CD4-positive, CD25-positive, alpha-beta regulatory T cell (primary cell): ENCODE results near the gene L2HGDH. TPM values are rescaled to one million over a fixed set of nuclear protein-coding genes. Genes with fewer than 3 reads are reported as not detected.

ENCODE experiments used
- ATAC-seq, 2 donors: fragments of 150-1000 bp; cut with Tn5 transposase; one replicate each; pipeline ENCODE4 v1.10.0; 2021; ENCODE audit warnings: low read depth in 2 of 2, moderate number of reproducible peaks in 2 of 2, moderate library complexity in 1 of 2
- DNase-seq, 3 donors: peaks; one replicate each; pipeline versions ENCODE4 v3.0.0 to v3.0.0-alpha.2; 2012 to 2022; ENCODE audit warnings: mixed read lengths in 1 of 3
- H3K27ac ChIP-seq: one replicate; pipeline ENCODE4 v1.7.0; 2013; ENCODE audit warnings: mild to moderate bottlenecking, low read length; ENCODE audit not compliant: insufficient read depth, poor library complexity, severe bottlenecking
- H3K27me3 ChIP-seq: one replicate; pipeline ENCODE4 v1.7.0; 2013; ENCODE audit warnings: low read length; ENCODE audit not compliant: control insufficient read depth, insufficient read depth
- H3K36me3 ChIP-seq: one replicate; pipeline ENCODE4 v1.7.0; 2013; ENCODE audit warnings: mild to moderate bottlenecking, low read length, moderate library complexity; ENCODE audit not compliant: control insufficient read depth, insufficient read depth
- H3K4me1 ChIP-seq: 2 replicates; pipeline ENCODE4 v1.7.0; 2013; ENCODE audit warnings: mild to moderate bottlenecking, low read length; ENCODE audit not compliant: insufficient read depth, control insufficient read depth, poor library complexity, severe bottlenecking
- H3K4me3 ChIP-seq: one replicate; pipeline ENCODE4 v1.7.0; 2013; ENCODE audit warnings: low read depth, mild to moderate bottlenecking, low read length, moderate library complexity
- H3K9me3 ChIP-seq, 2 experiments: 1 replicate in 1 of 2; 2 replicates in 1 of 2; pipeline ENCODE4 v1.7.0; 2013; ENCODE audit warnings: low read length in 2 of 2, mild to moderate bottlenecking in 1 of 2, moderate library complexity in 1 of 2; ENCODE audit not compliant: control insufficient read depth in 2 of 2
- H3K27ac Mint-ChIP-seq, 3 donors: one replicate each; pipeline ENCODE4 v1.8.0; 2020 to 2022; ENCODE audit warnings: mild to moderate bottlenecking in 3 of 3, mixed read lengths in 3 of 3, moderate library complexity in 2 of 3
- H3K27me3 Mint-ChIP-seq: one replicate; pipeline ENCODE4 v1.8.0; 2022; ENCODE audit warnings: mild to moderate bottlenecking, mixed read lengths
- H3K36me3 Mint-ChIP-seq: one replicate; pipeline ENCODE4 v1.8.0; 2020; ENCODE audit warnings: mixed read lengths
- H3K4me1 Mint-ChIP-seq, 4 donors: one replicate each; pipeline ENCODE4 v1.8.0; 2020 to 2022; ENCODE audit warnings: mixed read lengths in 4 of 4, mild to moderate bottlenecking in 1 of 4
- H3K4me3 Mint-ChIP-seq, 4 donors: one replicate each; pipeline ENCODE4 v1.8.0; 2020 to 2022; ENCODE audit warnings: mild to moderate bottlenecking in 4 of 4, mixed read lengths in 4 of 4, moderate library complexity in 3 of 4
- H3K9me3 Mint-ChIP-seq, 7 donors: one replicate each; pipeline ENCODE4 v1.8.0; 2020 to 2022; ENCODE audit warnings: mixed read lengths in 7 of 7, mild to moderate bottlenecking in 3 of 7, moderate library complexity in 2 of 7
- polyA plus RNA-seq, 4 donors: library from polyadenylated mRNA; unstranded; fragments of 300-500 nt; fragmentation: Illumina TruSeq; gene quantifications; one replicate each; pipeline ENCODE4 v1.2.3, GENCODE V29; 2021
- total RNA-seq: library from RNA; stranded (reverse); gene quantifications from one replicate; pipeline ENCODE4 v1.2.3, GENCODE V29; 2022

L2HGDH gene
- total and polyA plus RNA-seq, 5 donors from 2014 or later = 2.2 to 3.7 (median 3.2) TPM

DNA sequence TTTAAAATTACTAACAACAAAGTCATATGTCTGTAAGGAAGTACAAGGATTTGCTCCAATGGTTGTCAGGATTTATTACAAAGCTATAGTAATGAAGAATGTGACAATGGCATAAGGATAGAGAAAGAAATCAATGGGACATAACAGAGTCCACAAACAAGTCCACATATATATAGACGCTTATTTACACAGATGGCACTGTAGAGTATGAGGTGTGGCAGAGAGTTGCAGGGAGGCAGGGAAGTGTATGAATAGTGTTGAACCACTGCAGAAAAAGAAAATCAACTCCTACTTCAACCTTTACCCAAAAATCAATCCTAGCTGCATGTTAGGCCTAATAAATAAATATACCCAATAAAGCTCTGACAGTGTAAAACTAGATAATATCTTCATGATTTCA, 102.0 kb downstream of the L2HGDH start:
- H3K9me3 ChIP-seq = no peaks in the 10 kb centered on the region
- Mint-ChIP-seq H3K36me3 (no peaks in the 10 kb centered on the region), H3K9me3 (no peaks in the 10 kb centered on the region), H3K4me3 (no peak overlapping the region), H3K4me1 (peaks cover 6 to 15% (median 11%) of the 10 kb centered on the region in 4 donors), H3K27me3 (no peaks in the 10 kb centered on the region), H3K27ac (peak overlapping the region in 1 of 3 donors; percentile 69)
- no peaks in the 10 kb centered on the region for H3K27me3 ChIP-seq
- H3K36me3 ChIP-seq = no peaks in the 10 kb centered on the region
- H3K4me3 ChIP-seq = no peak overlapping the region
- H3K27ac ChIP-seq = no peak overlapping the region
- DNase-seq (no peak), ATAC-seq (no peak)
- H3K4me1 ChIP-seq = no peaks in the 10 kb centered on the region

DNA sequence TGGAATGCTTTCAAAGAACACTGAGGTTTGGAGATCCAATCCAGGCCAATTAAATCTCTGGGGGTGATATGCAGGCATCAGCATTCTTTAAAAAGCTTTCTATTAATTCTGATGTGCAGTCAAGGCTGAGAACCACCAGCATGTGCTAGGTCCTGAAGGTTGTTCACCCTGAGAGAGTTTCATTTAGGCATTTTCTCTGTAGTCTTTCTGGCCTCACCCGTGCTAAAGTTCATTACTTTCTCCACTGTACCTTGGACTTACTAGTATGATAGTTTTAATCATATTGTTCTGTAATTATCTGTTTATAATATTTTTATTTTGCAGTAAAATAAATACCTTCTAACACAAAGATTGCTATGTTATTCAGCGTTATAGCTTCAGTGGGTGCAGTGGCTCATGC, 113.5 kb downstream of the L2HGDH start:
- H3K36me3 ChIP-seq = peaks cover 14% of the 10 kb centered on the region
- Mint-ChIP-seq H3K4me1 (no peaks in the 10 kb centered on the region), H3K27me3 (no peaks in the 10 kb centered on the region), H3K36me3 (peaks cover 3% of the 10 kb centered on the region), H3K9me3 (no peaks in the 10 kb centered on the region), H3K4me3 (no peak overlapping the region), H3K27ac (no peak overlapping the region)
- no peak overlapping the region for H3K4me3 ChIP-seq
- ATAC-seq = no peak
- H3K4me1 ChIP-seq = no peaks in the 10 kb centered on the region
- no peak for DNase-seq
- H3K9me3 ChIP-seq = no peaks in the 10 kb centered on the region
- H3K27me3 ChIP-seq = no peaks in the 10 kb centered on the region
- H3K27ac ChIP-seq = no peak overlapping the region

DNA sequence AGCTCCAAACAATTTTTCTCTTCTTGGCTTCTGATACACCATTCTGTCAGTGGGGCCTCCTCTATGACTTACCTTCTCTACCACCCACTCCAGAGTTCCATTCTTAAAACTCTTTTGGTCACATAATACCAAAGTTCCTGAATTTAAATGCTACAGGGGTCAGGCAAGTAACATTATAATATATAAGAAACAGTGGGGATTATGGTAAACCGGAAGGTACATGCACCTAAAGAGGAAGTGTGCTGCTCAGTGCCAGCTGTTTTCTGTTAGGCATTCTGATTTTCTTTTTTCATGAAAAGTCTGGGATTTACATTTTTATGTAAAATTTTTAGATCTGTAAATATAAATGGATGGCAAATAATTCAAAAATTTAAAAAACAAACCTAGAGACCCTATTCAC, 120.5 kb downstream of the L2HGDH start:
- no peaks in the 10 kb centered on the region for H3K4me1 ChIP-seq
- H3K36me3 Mint-ChIP-seq = peaks cover 5% of the 10 kb centered on the region
- no peak for ATAC-seq
- no peak overlapping the region for H3K27ac ChIP-seq
- H3K4me3 Mint-ChIP-seq = no peak overlapping the region
- H3K9me3 ChIP-seq = no peaks in the 10 kb centered on the region
- H3K4me1 Mint-ChIP-seq = peaks cover 0 to 4% (median 0%) of the 10 kb centered on the region in 4 donors
- no peaks in the 10 kb centered on the region for H3K36me3 ChIP-seq
- no peak overlapping the region for H3K27ac Mint-ChIP-seq
- no peaks in the 10 kb centered on the region for H3K9me3 Mint-ChIP-seq
- no peaks in the 10 kb centered on the region for H3K27me3 Mint-ChIP-seq
- H3K27me3 ChIP-seq = no peaks in the 10 kb centered on the region
- DNase-seq = no peak
- H3K4me3 ChIP-seq = no peak overlapping the region

Other genes with a start within 250 kb of the L2HGDH start
- gene VCPKMT, start 195.7 kb downstream of the L2HGDH start, total RNA-seq = 30.0 TPM
- 10 to 100 TPM in 3 of 4 donors, 1 to 10 TPM in 1; 10.0 to 13.6 (median 12.0) TPM for gene VCPKMT, start 195.7 kb downstream of the L2HGDH start, polyA plus RNA-seq
- gene SOS2, start 80.7 kb downstream of the L2HGDH start, total RNA-seq = 13.2 TPM
- 1 to 10 TPM; 3.6 to 5.5 (median 4.8) TPM for gene SOS2, start 80.7 kb downstream of the L2HGDH start, polyA plus RNA-seq
- 16.7 TPM for gene DMAC2L, start 95 bp upstream of the L2HGDH start, total RNA-seq
- 10 to 100 TPM; 12.6 to 26.8 (median 16.2) TPM for gene DMAC2L, start 95 bp upstream of the L2HGDH start, polyA plus RNA-seq
- 5.7 TPM for gene CDKL1, start 84.7 kb upstream of the L2HGDH start, total RNA-seq
- gene CDKL1, start 84.7 kb upstream of the L2HGDH start, polyA plus RNA-seq = 1 to 10 TPM; 2.9 to 6.5 (median 4.8) TPM
- 45.4 TPM for gene MAP4K5, start 220.3 kb upstream of the L2HGDH start, total RNA-seq
- 10 to 100 TPM; 13.2 to 23.0 (median 20.0) TPM for gene MAP4K5, start 220.3 kb upstream of the L2HGDH start, polyA plus RNA-seq
- 1.4 TPM for gene ATL1, start 247.9 kb upstream of the L2HGDH start, total RNA-seq
- 1 to 10 TPM in 3 of 4 donors, under 1 TPM in 1; 0.62 to 1.6 (median 1.3) TPM for gene ATL1, start 247.9 kb upstream of the L2HGDH start, polyA plus RNA-seq